ENCODE results near the gene SAA1.
"Not testable (repeated sequence)": the region's sequence is repeated elsewhere in the genome, so short reads cannot be mapped to it uniquely, and the experiment has no call there.

SAA1 gene

GRCh38 chr11:18259259-18259658 lies 6.8 kb upstream of the SAA1 start:
- DNase-seq (ENCODE audit: low read depth), result no peak

- no peak for DNase-seq (ENCODE audit: low read depth)
These were observed 4.3 kb upstream of the SAA1 start for GRCh38 chr11:18261721-18262120.

GRCh38 chr11:18262681-18263350 lies 3.2 kb upstream of the SAA1 start:
- DNase-seq (ENCODE audit: low read depth), result not testable (repeated sequence)

- no peak for DNase-seq (ENCODE audit: low read depth)
These were observed 2.0 kb upstream of the SAA1 start for GRCh38 chr11:18264035-18264434.

- no peak for DNase-seq (ENCODE audit: low read depth)
These were observed 1.1 kb upstream of the SAA1 start for GRCh38 chr11:18264677-18265555.

GRCh38 chr11:18267335-18268133 lies 1.5 kb downstream of the SAA1 start:
- not testable (repeated sequence) for DNase-seq (ENCODE audit: low read depth)

GRCh38 chr11:18269252-18269651 lies 3.2 kb downstream of the SAA1 start:
- not testable (repeated sequence) for DNase-seq (ENCODE audit: low read depth)

- DNase-seq (ENCODE audit: low read depth), result no peak
These were observed 4.0 kb downstream of the SAA1 start for GRCh38 chr11:18270102-18270501.

GRCh38 chr11:18271206-18271605 lies 5.1 kb downstream of the SAA1 start:
- no peak for DNase-seq (ENCODE audit: low read depth)

GRCh38 chr11:18277565-18278271 lies 11.7 kb downstream of the SAA1 start:
- no peak for DNase-seq (ENCODE audit: low read depth)

GRCh38 chr11:18280438-18281045 lies 14.5 kb downstream of the SAA1 start:
- no peak for DNase-seq (ENCODE audit: low read depth)

GRCh38 chr11:18282626-18283025 lies 16.6 kb downstream of the SAA1 start:
- no peak for DNase-seq (ENCODE audit: low read depth)

GRCh38 chr11:18285841-18286240 lies 19.8 kb downstream of the SAA1 start:
- DNase-seq (ENCODE audit: low read depth), result peak; percentile 39

- no peak for DNase-seq (ENCODE audit: low read depth)
These were observed 22.8 kb downstream of the SAA1 start for GRCh38 chr11:18288911-18289310.

- DNase-seq (ENCODE audit: low read depth), result no peak
These were observed 28.8 kb downstream of the SAA1 start for GRCh38 chr11:18294862-18295261.

GRCh38 chr11:18295316-18295715 lies 29.3 kb downstream of the SAA1 start:
- DNase-seq (ENCODE audit: low read depth), result no peak

GRCh38 chr11:18299721-18300120 lies 33.7 kb downstream of the SAA1 start:
- DNase-seq (ENCODE audit: low read depth), result no peak

GRCh38 chr11:18304745-18305144 lies 38.7 kb downstream of the SAA1 start:
- DNase-seq (ENCODE audit: low read depth), result no peak

GRCh38 chr11:18307461-18308139 lies 41.5 kb downstream of the SAA1 start:
- DNase-seq (ENCODE audit: low read depth), result no peak

- DNase-seq (ENCODE audit: low read depth), result no peak
These were observed 42.2 kb downstream of the SAA1 start for GRCh38 chr11:18308242-18308641.

- no peak for DNase-seq (ENCODE audit: low read depth)
These were observed 43.6 kb downstream of the SAA1 start for GRCh38 chr11:18309691-18310090.
